PC-9 (cell line): ENCODE results near the gene LPIN3. TPM values are rescaled to one million over a fixed set of nuclear protein-coding genes. Genes with fewer than 3 reads are reported as not detected.

Source experiments
- BruUV-seq: library from RNA; stranded (reverse); fragments of 400-500 nt; replicated peaks from 2 replicates; lab custom pipeline; 2021; lab: Mats Ljungman, UMichigan
- CTCF ChIA-PET: fragments of 300-600 bp; sonication (Branson Sonifier 250); formaldehyde crosslinking; loops from one replicate; lab custom pipeline; 2022; ENCODE audit warnings: antibody characterized with exemption; lab: Charles Lee
- POLR2A ChIA-PET: fragments of 300-600 bp; sonication (Branson Sonifier 250); formaldehyde crosslinking; loops from one replicate; lab custom pipeline; 2022; ENCODE audit warnings: antibody characterized with exemption; ENCODE audit not compliant: unreplicated experiment; lab: Charles Lee
- DNase-seq, 2 experiments: peaks; one replicate each; pipeline versions ENCODE4 v3.0.0 to v3.0.0-alpha.2; 2015 to 2022; ENCODE audit warnings: mixed read lengths in 1 of 2
- H2AFZ ChIP-seq: fragments of 200-600 bp; sonication (generic); 2 replicates; pipeline ENCODE4 v1.8.1; 2017; ENCODE audit warnings: antibody characterized with exemption
- H3F3A ChIP-seq: fragments of 200-600 bp; sonication (generic); 2 replicates; pipeline ENCODE4 v1.8.1; 2017; ENCODE audit warnings: antibody characterized with exemption, mild to moderate bottlenecking, low read depth; ENCODE audit not compliant: insufficient read depth
- H3K27ac ChIP-seq: fragments of 200-600 bp; sonication (generic); 2 replicates; pipeline ENCODE4 v1.6.1; 2016; ENCODE audit warnings: mixed run types
- H3K27me3 ChIP-seq: fragments of 200-600 bp; sonication (generic); 2 replicates; pipeline ENCODE4 v1.6.1; 2016; ENCODE audit warnings: low read depth, mixed run types; ENCODE audit not compliant: insufficient read depth
- H3K36me3 ChIP-seq: fragments of 200-600 bp; sonication (generic); 2 replicates; pipeline ENCODE4 v1.6.1; 2016; ENCODE audit warnings: low read depth, mixed run types
- H3K4me1 ChIP-seq: fragments of 200-600 bp; sonication (generic); replicated peaks from 2 replicates; pipeline ENCODE4 v1.6.1; 2016; ENCODE audit warnings: mixed run types; ENCODE audit not compliant: insufficient read depth
- H3K4me2 ChIP-seq: fragments of 200-600 bp; sonication (generic); 2 replicates; pipeline ENCODE4 v1.6.1; 2017; ENCODE audit warnings: mixed run types
- H3K4me3 ChIP-seq: fragments of 200-600 bp; sonication (generic); 2 replicates; pipeline ENCODE4 v1.6.1; 2016; ENCODE audit warnings: mixed run types
- H3K79me2 ChIP-seq: fragments of 200-600 bp; sonication (generic); 2 replicates; pipeline ENCODE4 v1.6.1; 2017; ENCODE audit warnings: low read depth, mixed run types
- H3K9me2 ChIP-seq: fragments of 200-600 bp; sonication (generic); 2 replicates; pipeline ENCODE4 v1.8.1; 2017; ENCODE audit warnings: mild to moderate bottlenecking; ENCODE audit not compliant: insufficient read depth
- H3K9me3 ChIP-seq: fragments of 200-600 bp; sonication (generic); 2 replicates; pipeline ENCODE4 v1.8.1; 2016; ENCODE audit warnings: low read depth; ENCODE audit not compliant: insufficient read depth
- H4K20me1 ChIP-seq: fragments of 200-600 bp; sonication (generic); 2 replicates; pipeline ENCODE4 v1.8.1; 2017; ENCODE audit not compliant: insufficient read depth
- CTCF ChIP-seq: fragments of 200-600 bp; sonication (generic); conservative IDR thresholded peaks from 2 replicates; pipeline ENCODE4 v1.6.1; 2017; ENCODE audit warnings: mixed run types, antibody characterized with exemption, mild to moderate bottlenecking, moderate library complexity
- EZH2 ChIP-seq: fragments of 200-600 bp; sonication (generic); IDR thresholded peaks from 2 replicates; pipeline ENCODE4 v1.8.0; 2017; ENCODE audit warnings: antibody characterized with exemption, low read depth
- intact Hi-C: fragments of 100-400 bp; cut with micrococcal nuclease; formaldehyde crosslinking; loops from one replicate; pipeline ENCODE4 v1.10.0; 2022; ENCODE audit not compliant: unreplicated experiment
- total RNA-seq: library from RNA; stranded (reverse); gene quantifications from 2 replicates; pipeline ENCODE4 v1.2.3, GENCODE V29; 2021

Gene LPIN3
- total RNA-seq, 1 experiment from 2014 or later: 12.1 TPM

GRCh38 chr20:41391587-41392001, 51.0 kb downstream of the LPIN3 start:
- TF ChIP-seq EZH2 (no peak), CTCF (no peak)
- DNase-seq: peak; percentile 81 to 95
- Histone ChIP-seq H3K4me1 (peaks cover 24% of the 10 kb centered on the region), H3K36me3 (no peaks in the 10 kb centered on the region), H3K9me2 (no peaks in the 10 kb centered on the region), H3K79me2 (no peaks in the 10 kb centered on the region), H3K27ac (peak overlapping the region; percentile 65), H3F3A (peaks cover 26% of the 10 kb centered on the region), H3K4me3 (no peak overlapping the region), H2AFZ (0 out of 2 replicates have a peak overlapping the region, but pooled peaks have one; percentile 39), H3K4me2 (peak overlapping the region; percentile 31), H4K20me1 (no peaks in the 10 kb centered on the region), H3K27me3 (no peaks in the 10 kb centered on the region), H3K9me3 (no peaks in the 10 kb centered on the region; the same call in 1 of the 2 replicates)
- ChIA-PET POLR2A (no interaction called here), CTCF (no interaction called here)
- intact Hi-C loops: loop anchor here (1.0 to 2.0 kb wide), 2 partner anchors 51 to 75 kb away; partner anchors contain the start of gene LPIN3
- no TSS peak for BruUV-seq

- POLR2A ChIA-PET: no interaction called here
These were observed 51.7 kb downstream of the LPIN3 start for GRCh38 chr20:41392295-41392694.

GRCh38 chr20:41392871-41393704, 52.5 kb downstream of the LPIN3 start:
- BruUV-seq: no TSS peak
- no peak overlapping the region for H2AFZ ChIP-seq

More at GRCh38 chr20:41392295-41392694, 51.7 kb downstream of the LPIN3 start:
- Histone ChIP-seq H3K4me3 (no peak overlapping the region), H3K27ac (peak overlapping the region; percentile 65), H3K27me3 (no peaks in the 10 kb centered on the region), H3K9me3 (no peaks in the 10 kb centered on the region; the same call in 1 of the 2 replicates), H3K79me2 (no peaks in the 10 kb centered on the region), H3K4me2 (no peak overlapping the region; the same call in 1 of the 2 replicates), H3K9me2 (no peaks in the 10 kb centered on the region), H3F3A (peaks cover 26% of the 10 kb centered on the region), H2AFZ (no peak overlapping the region), H3K36me3 (no peaks in the 10 kb centered on the region), H3K4me1 (peaks cover 24% of the 10 kb centered on the region), H4K20me1 (no peaks in the 10 kb centered on the region)
- CTCF ChIA-PET: no interaction called here
- no TSS peak for BruUV-seq
- intact Hi-C loops: no loop called here
- TF ChIP-seq EZH2: no peak
- no peak for TF ChIP-seq CTCF
- DNase-seq: peak in 1 of 2 experiments; percentile 34

More at GRCh38 chr20:41392871-41393704, 52.5 kb downstream of the LPIN3 start:
- H3K27me3 ChIP-seq: no peaks in the 10 kb centered on the region
- no peaks in the 10 kb centered on the region; the same call in 1 of the 2 replicates for H3K9me3 ChIP-seq
- TF ChIP-seq CTCF (no peak), EZH2 (no peak)
- H3F3A ChIP-seq: peaks cover 26% of the 10 kb centered on the region
- no peaks in the 10 kb centered on the region for H3K9me2 ChIP-seq
- CTCF ChIA-PET: no interaction called here
- H3K4me1 ChIP-seq: peaks cover 24% of the 10 kb centered on the region
- H3K79me2 ChIP-seq: no peaks in the 10 kb centered on the region
- intact Hi-C loops: no loop called here
- H3K27ac ChIP-seq: no peak overlapping the region
- H3K36me3 ChIP-seq: no peaks in the 10 kb centered on the region
- no peak overlapping the region for H3K4me2 ChIP-seq
- peak; percentile 51 to 53 for DNase-seq
- H3K4me3 ChIP-seq: no peak overlapping the region
- no peaks in the 10 kb centered on the region for H4K20me1 ChIP-seq
- POLR2A ChIA-PET: no interaction called here
